Effector CD8-positive, alpha-beta T cell (primary cell): Measurements from ENCODE around the gene GP1BA.

ENCODE experiments used
- DNase-seq: peaks from one replicate; lab custom pipeline; 2025; lab: John Stamatoyannopoulos, UW
- total RNA-seq, 4 experiments: gene quantifications; one replicate each; lab custom pipeline; 2026; lab: John Stamatoyannopoulos, UW

GP1BA gene
- 0 to 0.36 (median 0) reads per million in 4 experiments for total RNA-seq

DNA sequence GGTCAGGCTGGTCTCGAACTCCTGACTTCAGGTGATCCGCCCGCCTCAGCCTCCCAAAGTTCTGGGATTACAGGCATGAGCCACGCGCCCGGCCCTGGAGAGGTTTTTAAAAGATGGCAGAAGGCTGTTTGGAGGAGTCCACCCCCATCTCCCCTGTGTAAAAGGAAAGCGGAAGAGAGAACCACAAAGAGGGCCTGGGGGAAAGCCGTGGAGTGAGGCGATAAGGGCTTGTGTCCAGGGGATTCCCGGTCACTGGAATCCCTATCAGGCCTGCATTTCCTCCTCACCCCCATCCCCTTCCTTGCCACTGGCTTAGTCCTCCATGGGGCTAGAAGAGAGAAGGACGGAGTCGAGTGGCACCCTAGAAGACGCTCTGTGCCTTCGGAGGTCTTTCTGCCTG lies at the start of gene GP1BA:
TSS of gene GP1BA (plus strand) at position 315 of the 400 bp plus-strand sequence. CDS start 328 bp downstream, outside the sequence.
- no peak for DNase-seq

DNA sequence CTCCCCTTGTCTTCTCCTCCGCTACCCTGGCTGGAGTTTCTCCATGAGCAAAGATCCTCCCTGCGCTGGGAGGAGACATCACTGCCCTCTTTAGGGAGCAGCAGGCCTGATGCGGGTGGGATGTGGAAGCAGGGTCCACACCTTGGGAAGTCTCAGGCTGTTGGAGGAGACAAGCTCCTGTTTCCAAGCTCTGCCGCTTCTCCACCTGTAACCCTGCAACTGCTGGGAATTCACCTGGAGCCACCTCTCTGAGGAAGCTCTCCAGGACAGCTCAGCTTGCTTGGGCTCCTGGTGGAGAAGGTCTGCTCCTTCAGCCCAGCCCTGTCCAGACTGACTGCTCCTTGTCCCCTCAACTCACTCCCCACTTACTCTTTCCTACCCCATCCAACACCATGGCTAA lies 47.6 kb upstream of the GP1BA start:
- DNase-seq = no peak

DNA sequence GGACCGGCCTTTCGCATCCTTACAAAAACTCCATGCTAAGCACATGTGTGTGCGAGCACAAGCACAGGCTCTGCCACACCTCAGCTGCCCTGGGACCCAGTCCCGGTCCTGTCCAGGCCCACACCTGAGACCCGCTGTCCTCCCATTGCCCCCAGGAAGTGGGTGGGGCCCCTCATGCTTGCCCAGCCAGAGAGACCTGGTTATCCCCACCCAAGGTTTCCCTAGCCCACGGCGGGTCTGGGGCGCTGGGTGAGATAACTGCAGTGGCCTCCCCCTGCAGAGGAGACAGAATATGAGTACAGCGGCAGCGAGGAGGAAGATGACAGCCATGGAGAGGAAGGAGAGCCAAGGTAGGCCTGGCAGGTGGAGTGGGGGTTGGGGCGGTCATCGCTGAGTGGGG lies 45.2 kb upstream of the GP1BA start:
- no peak for DNase-seq

DNA sequence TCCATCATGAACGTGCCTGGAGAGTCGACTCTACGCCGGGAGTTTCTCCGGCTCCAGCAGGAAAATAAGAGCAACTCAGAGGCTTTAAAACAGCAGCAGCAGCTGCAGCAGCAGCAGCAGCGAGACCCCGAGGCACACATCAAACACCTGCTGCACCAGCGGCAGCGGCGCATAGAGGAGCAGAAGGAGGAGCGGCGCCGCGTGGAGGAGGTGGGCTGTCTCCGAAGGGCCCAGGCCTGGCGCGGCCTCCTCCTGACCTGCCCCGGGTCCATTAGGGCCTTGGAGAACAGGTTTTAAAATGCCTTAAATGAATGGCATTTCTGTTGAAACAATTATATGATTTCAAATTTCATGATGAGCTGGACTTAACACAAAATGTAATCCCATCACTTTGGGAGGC lies 44.5 kb upstream of the GP1BA start:
- no peak for DNase-seq

DNA sequence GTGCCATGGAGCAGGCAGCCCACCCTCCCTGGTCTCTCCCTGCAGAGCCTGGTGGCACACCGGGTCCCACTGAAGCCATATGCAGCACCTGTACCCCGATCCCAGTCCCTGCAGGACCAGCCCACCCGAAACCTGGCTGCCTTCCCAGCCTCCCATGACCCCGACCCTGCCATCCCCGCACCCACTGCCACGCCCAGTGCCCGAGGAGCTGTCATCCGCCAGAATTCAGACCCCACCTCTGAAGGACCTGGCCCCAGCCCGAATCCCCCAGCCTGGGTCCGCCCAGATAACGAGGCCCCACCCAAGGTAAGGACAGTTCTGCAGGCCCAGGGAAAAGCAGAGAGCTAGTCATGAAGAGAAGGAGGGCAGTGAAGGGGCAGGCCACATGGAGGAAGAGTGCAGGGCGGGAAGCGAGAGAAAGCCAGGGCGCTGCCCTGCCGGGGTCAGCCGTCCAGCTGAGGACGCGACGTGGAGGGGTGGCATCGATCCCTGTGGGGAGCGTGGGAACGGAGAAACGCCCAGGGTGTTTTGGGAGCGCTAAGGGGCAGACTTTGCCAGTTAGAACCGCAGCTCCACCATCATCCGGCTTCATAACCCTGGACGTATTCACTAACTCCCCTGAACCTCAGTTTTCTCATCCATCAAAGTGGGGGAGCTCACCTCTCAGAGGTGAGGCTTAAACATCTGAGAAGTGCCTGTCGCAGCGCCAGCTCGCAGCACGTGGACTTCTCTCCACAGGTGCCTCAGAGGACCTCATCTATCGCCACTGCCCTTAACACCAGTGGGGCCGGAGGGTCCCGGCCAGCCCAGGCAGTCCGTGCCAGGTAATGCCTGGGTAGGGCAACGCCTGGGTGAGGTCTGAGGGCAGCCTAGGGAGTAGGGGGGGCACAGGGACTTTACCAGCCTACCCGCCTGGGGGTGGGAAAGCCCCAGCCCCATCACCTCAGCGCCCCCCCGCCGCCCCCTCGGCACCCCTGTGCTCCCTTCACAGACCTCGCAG lies 40.4 kb upstream of the GP1BA start:
- no peak for DNase-seq

DNA sequence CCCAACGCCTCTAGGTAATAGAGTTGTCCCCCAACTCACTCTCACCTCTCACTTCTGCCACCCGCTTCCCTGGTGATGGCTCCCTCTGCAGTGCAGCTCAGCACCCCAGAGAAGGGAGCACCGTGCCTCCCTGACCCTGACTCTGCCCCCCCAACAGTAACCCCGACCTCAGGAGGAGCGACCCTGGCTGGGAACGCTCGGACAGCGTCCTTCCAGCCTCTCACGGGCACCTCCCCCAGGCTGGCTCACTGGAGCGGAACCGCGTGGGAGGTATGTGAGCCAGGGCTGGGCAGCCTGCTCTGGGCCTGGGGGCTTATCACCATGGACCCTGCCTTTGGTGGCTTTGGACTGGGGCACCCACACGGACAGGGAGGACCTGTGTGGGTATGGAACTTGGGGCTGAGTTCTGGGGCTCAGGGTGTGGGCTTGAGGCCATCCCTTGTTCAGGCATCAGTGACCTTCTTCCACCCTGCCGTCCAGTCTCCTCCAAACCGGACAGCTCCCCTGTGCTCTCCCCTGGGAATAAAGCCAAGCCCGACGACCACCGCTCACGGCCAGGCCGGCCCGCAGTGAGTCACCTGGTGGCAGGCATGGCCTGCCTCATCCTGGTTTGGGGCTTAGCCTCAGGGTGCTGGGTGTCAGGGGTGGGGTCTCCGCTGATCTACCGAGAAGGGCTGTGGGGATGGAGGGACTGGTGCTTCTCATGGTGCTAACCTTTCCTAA lies 39.4 kb upstream of the GP1BA start:
- DNase-seq = no peak

DNA sequence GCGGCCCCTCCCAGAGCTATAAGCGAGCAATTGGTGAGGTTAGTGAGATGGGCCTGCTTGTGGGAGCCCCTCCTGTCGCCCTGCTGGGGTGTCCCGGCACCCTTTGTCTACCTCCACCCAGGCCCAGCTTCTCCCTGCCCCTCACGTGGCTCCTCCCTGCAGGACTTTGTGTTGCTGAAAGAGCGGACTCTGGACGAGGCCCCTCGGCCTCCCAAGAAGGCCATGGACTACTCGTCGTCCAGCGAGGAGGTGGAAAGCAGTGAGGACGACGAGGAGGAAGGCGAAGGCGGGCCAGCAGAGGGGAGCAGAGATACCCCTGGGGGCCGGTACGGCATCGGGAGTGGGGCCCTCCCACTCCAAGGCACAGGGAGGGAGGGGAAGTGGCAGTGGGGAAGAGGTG lies 38.8 kb upstream of the GP1BA start:
- DNase-seq = no peak

DNA sequence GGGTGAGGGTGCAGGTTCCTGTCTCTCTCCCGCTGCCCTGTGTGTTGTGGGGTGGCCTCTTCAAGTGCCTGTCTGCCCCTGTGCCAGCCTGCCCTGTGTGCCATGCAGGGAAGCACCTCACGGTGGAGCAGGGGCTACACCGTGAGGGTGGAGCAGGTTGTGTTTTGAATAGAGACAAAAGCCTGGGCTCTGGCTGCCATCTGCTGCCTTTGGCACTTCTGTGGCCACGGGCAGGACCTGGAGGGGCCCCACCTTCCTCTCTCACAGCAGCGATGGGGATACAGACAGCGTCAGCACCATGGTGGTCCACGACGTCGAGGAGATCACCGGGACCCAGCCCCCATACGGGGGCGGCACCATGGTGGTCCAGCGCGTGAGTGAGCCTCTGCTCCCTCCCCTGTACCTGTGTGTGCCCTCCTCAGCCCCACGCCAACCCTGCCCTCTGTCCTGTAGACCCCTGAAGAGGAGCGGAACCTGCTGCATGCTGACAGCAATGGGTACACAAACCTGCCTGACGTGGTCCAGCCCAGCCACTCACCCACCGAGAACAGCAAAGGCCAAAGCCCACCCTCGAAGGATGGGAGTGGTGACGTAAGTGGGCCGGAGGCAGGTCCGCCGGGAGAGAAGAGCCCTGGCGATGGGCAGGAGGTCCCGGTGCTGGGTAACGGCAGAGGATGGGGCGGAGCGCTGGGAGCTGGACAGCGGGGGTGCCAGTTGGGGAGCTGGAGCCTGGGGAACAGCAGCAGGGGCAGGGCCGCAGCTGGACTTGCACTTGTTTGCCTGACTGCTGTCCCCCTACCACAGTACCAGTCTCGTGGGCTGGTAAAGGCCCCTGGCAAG lies 38.1 kb upstream of the GP1BA start:
- DNase-seq = no peak

DNA sequence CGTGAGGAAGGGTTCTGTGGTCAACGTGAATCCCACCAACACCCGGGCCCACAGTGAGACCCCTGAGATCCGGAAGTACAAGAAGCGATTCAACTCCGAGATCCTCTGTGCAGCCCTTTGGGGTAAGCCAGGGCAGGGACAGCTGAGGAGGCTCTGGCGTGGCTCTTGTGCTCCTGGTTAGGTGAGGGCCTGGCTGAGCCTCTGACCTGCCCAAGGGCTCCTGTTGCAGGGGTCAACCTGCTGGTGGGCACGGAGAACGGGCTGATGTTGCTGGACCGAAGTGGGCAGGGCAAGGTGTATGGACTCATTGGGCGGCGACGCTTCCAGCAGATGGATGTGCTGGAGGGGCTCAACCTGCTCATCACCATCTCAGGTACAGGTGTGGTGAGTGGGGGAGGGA lies 37.0 kb upstream of the GP1BA start:
- DNase-seq = no peak

DNA sequence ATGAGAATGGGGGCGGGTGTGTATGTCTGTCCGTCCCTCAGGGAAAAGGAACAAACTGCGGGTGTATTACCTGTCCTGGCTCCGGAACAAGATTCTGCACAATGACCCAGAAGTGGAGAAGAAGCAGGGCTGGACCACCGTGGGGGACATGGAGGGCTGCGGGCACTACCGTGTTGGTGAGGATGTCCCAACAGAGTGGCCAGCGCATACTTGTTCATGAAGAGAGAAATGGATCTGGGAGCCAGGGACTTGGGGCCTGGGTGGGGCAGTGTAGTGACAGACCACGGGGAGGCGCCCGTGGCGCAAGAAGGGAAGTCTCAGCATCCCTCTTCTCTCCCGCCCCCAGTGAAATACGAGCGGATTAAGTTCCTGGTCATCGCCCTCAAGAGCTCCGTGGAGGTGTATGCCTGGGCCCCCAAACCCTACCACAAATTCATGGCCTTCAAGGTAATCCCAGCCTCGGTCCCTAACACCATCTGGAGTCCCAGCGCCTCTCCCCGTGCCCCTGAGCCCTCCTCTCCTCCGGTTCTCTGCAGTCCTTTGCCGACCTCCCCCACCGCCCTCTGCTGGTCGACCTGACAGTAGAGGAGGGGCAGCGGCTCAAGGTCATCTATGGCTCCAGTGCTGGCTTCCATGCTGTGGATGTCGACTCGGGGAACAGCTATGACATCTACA lies 36.3 kb upstream of the GP1BA start:
- no peak for DNase-seq

DNA sequence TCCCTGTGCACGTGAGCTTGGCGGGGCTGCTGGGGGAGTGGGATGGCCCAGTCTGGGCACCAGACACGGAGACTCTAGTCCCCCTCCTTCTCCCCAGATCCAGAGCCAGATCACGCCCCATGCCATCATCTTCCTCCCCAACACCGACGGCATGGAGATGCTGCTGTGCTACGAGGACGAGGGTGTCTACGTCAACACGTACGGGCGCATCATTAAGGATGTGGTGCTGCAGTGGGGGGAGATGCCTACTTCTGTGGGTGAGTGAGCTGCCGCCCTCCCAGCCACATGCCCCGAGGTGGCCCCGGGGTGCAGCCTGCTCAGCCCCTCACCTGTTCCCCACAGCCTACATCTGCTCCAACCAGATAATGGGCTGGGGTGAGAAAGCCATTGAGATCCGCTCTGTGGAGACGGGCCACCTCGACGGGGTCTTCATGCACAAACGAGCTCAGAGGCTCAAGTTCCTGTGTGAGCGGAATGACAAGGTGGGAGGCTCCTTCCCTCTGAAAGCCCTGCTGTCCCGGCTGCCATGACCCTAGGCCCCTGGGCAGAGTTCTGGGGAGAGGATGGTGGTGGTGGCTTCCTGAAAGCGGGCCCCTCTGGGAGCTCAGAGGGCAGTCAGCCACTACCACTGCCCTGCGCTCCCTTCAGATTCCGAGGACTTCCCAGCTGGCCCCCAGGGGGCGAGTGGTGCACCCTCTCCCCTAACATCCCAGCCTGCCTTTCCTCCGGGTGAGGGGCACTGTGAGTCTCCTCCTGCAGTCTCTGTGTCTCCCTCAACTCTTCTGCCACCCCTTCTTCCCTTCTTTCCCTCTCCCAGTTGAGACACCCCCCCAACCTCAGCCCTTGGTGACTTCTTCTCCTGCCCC lies 35.5 kb upstream of the GP1BA start:
- DNase-seq = no peak

DNA sequence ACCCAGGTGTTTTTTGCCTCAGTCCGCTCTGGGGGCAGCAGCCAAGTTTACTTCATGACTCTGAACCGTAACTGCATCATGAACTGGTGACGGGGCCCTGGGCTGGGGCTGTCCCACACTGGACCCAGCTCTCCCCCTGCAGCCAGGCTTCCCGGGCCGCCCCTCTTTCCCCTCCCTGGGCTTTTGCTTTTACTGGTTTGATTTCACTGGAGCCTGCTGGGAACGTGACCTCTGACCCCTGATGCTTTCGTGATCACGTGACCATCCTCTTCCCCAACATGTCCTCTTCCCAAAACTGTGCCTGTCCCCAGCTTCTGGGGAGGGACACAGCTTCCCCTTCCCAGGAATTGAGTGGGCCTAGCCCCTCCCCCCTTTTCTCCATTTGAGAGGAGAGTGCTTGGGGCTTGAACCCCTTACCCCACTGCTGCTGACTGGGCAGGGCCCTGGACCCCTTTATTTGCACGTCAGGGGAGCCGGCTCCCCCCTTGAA lies 34.8 kb upstream of the GP1BA start:
- no peak for DNase-seq

DNA sequence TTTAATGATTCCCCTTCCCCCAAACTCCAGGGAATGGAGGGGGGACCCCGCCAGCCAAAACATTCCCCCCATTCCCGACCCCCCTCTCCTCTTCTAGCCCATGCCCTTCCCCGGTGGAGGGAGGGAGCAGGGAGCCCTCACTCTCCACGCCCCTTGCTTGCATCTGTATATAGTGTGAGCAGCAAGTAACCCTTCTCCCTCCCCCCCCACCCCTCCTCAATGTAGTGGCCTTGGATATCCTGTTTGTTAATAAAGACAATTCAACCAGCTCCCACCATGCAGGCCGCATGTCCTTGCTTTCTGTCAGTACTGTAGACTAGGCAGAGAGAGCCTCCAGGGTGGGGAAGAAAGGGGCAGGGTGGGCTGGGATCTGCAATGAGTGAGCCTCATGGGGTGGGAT lies 34.3 kb upstream of the GP1BA start:
- DNase-seq = no peak

DNA sequence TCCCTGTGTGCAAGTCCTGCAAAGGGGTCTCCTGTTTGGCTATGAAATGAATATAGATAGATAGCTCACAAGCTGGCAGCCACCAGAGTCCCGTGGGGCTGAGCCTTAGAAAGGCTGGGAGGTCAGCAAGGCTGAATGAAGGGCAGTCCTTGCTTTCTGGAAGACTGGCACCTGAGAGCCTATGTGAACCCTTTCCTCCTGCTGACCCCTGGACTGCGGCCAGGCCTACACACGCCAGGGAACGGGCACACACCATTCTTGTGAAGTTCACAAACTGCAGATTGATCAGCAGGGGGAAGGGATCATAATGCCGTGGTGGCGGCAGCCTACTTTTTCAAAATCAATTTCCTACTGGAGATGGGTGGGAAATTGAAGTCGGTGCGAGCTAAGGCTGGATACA lies 33.7 kb upstream of the GP1BA start:
- DNase-seq = no peak

DNA sequence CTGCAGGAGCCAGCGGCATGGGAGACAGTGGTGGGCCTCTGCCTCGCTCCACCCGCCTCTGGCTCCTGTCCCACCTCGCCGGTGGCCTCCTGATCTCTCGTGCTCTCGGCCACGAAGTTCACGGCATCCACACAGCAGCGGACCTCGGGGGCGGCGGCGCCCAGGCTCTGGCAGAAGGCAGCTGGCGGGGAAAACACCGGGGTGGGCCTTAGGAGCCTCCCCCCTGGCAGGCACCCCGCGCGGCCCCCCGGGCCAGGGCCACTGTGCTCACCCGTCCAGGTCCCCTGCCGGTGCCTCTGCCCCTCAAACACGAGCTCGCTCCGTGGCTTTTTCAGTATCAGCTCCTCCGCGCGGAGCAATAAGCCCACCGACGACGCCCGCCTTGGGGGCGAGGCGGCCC lies 33.1 kb upstream of the GP1BA start:
- DNase-seq = no peak

DNA sequence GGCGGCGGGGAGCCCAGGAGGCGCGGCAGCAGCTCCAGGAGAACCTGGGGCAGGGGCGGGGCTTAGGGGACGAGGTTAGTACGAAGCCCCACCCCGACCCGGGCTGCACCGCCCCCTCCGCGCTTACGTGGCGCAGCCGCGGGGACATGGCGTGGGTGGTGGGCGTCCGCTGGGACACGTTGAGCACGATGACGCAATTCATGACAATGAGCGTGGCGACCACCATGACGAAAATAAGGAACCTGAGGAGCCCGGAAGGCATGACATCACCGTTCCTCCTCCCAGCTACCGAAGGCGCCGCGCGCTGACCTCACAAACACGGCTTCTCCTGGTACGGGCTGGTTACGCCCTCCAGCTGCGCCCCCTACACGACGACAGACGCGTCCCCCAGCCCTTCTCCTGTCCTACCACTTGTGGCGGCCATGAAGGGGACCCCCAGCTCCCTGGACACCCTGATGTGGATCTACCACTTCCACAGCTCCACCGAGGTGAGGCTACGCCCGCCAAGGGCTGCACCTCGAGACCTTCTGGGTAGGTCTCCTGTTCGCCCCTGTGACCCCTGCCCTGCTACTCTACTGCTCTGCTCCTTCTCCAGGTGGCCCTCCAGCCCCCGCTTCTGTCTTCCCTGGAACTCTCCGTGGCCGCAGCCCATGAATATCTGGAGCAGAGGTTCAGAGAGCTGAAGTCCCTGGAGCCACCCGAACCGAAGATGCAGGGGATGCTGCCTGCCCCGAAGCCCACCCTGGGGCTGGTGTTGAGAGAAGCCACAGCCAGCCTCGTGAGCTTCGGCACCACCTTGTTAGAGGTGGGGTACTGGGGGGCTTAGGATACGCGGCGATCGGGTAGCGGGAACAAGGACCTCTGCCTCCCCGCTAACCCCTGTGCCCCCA lies 32.5 kb upstream of the GP1BA start, which contains the start of gene C17orf107:
TSS of gene C17orf107 (plus strand) at position 196 of the 890 bp plus-strand sequence. CDS start at position 423, 227 bp downstream.
- peak; percentile 95 for DNase-seq

DNA sequence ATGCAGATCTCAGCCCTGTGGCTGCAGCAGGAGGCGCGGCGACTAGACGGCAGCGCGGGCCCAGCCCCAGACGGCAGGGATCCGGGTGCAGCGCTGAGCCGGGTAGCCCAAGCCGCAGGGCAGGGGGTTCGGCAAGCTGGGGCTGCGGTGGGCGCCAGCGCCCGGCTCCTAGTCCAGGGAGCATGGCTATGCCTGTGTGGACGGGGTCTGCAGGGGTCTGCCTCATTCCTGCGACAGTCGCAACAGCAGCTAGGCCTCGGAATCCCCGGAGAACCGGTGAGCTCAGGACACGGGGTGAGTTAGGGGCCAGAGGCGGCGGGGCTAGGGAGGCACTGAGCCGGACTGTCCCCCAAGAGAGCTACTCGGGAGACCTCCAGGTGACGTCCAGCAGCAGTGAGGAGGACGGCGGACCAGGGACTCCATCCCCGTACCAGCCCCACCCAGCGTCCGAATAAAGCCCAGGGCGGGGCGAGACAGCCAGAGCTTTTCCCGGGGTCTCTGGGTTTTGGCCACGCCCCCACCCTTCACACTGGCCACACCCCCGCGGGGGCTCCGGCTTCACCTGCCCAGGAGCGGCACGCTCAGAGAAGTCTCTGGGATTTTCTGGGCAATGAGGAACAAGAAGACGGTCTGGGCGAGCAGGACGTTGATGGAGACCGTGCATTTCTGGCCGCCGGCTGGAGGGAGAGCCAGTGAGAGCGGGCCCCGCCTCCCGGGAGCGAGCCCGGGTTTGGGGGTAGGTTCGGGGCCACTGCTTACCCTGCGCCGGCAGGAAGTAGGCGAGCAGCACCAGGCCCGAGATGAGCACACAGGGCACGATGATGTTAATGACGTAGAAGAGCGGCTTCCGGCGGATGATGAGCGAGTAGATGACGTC lies 31.6 kb upstream of the GP1BA start:
- peak; percentile 45 for DNase-seq

DNA sequence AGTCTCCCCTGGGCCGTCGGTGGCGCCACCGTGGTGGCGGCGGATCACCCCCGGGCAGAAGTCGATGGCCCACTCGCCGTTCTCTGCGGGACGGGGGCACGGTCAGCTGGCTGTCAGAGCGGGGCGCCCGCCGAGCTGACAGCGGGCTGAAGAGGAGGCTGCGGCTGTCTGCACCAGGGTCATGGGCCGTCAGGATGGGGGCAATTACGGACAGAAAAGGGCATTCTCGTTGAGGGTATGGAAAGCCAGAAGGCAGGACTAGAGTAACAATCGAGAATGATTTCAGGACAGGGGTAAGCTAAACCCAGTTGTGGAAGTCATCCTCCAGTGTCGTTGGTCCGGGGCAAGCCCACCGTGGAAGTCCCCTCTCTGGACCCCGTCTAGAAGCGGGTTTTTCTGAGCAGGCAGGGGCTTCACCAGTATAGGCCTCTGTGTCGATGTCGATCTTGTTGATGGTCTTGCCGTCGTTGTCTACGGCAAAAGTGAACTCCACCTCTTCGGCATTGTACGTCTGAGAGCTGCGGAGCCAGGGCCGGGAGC lies 30.9 kb upstream of the GP1BA start:
- DNase-seq = no peak
